ENCODE results near the gene MOBP. TPM values are rescaled to one million over a fixed set of nuclear protein-coding genes. Genes with fewer than 3 reads are reported as not detected.

The MOBP gene
- total RNA-seq, 1 donor from 2014 or later, result 0.41 TPM

GRCh38 chr3:39491014-39491413 is 23.5 kb downstream of the MOBP start:
- DNase-seq (ENCODE audit: low spot score in 2 of 2) (no peak), FAIRE-seq (no peak)

DNA sequence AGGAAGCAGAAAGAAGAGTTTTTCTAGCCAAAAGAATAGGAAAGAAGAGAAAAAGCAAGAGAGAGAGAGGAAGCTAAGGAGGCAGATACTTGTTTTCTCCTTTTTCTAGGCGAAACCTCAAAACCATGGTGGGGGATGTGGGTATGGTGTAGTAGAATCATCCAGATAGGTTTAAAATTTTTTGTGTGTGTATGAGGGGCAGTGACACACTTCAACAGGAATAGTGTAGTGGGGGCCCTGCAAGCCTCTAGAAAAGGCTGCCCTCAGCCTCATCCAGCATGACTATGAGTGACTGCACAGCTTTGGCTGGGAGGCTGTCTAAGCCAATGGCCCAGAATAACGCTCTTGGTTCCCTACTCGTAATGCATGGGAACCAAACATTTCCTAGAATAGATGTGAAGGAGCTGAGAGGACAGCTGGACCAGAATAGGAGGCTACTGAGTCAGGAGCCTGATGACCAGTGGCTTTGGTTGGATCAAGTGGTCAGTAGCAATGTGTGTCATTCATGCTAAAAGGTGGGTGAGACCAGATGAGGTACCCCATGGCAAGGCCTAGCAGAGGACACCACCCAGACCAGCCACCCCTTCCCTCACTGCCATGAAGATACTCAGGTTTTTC is 24.4 kb downstream of the MOBP start:
- FAIRE-seq (no peak), DNase-seq (ENCODE audit: low spot score in 2 of 2) (no peak)

GRCh38 chr3:39494781-39495180 is 27.3 kb downstream of the MOBP start:
- FAIRE-seq, result no peak
- DNase-seq (ENCODE audit: low spot score in 2 of 2), result no peak

GRCh38 chr3:39497753-39498152 is 30.3 kb downstream of the MOBP start:
- FAIRE-seq, result no peak
- no peak for DNase-seq (ENCODE audit: low spot score in 2 of 2)

- FAIRE-seq (no peak), DNase-seq (ENCODE audit: low spot score in 2 of 2) (no peak)
Measured at GRCh38 chr3:39499651-39500273, 32.3 kb downstream of the MOBP start.

DNA sequence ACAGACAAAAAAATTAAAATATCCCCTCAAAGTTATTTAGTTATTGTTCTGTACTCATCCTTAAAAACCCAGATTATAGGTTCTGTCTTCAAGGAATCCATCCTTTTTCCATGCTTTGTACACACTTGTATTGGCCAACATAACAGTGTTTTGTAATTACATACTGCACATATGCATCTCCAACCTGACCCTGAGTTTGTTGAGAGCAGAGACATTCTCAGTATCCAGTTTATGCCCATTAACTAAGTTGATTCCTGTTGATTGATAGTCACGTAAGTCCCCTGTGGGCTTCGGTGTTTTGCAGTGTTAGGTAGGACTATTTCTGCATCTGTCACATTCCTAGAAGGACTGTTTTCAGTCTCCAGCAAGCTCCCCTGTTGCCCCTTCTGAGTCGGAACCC is 33.6 kb downstream of the MOBP start:
- no peak for FAIRE-seq
- no peak for DNase-seq (ENCODE audit: low spot score in 2 of 2)

GRCh38 chr3:39501968-39502837 is 34.7 kb downstream of the MOBP start:
- FAIRE-seq (no peak), DNase-seq (ENCODE audit: low spot score in 2 of 2) (no peak)

DNA sequence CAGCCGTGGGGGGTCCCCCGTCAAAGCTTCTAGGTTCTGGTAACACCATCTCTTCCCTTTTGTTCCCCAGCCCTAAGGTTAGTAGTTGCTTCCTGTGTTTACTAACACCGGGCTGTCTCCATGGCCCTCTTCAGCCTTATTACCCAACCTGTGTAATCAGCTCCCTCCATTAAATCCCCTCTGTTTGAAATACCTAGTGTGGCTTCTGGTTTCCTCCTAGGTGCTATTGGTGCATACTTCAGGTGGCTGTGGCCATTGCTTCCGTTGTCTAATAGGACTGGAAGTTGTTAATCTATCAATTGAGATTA is 35.3 kb downstream of the MOBP start:
- FAIRE-seq, result no peak
- no peak for DNase-seq (ENCODE audit: low spot score in 2 of 2)

GRCh38 chr3:39505866-39506742 is 38.6 kb downstream of the MOBP start:
- no peak for FAIRE-seq

DNA sequence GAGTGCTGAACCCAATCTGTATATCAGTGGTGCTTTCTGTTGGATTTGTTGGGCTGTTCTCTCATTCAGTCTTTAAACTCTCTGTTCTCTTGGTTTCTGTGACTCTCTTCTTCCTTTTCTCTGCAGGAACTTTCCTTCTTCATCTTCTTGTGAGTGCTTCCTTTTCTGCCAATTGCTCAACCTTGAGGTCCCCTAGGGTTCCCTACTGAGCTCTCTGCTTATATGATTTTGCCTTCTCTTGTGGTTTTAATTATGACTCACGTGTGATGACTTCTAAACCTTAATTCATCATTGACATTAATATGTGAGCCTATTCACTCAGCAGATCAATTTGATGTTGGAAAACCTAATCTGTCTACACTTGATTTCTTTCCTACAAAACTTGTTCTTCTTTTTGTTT is 39.4 kb downstream of the MOBP start:
- no peak for DNase-seq (ENCODE audit: low spot score in 2 of 2)
- no peak for FAIRE-seq

More at GRCh38 chr3:39505866-39506742, 38.6 kb downstream of the MOBP start:
- DNase-seq (ENCODE audit: low spot score in 2 of 2), result no peak

GRCh38 chr3:39513791-39514369 is 46.4 kb downstream of the MOBP start:
- FAIRE-seq (no peak), DNase-seq (ENCODE audit: low spot score in 2 of 2) (no peak)

GRCh38 chr3:39515681-39516441 is 48.4 kb downstream of the MOBP start:
- no peak for DNase-seq (ENCODE audit: low spot score in 2 of 2)
- no peak for FAIRE-seq

DNA sequence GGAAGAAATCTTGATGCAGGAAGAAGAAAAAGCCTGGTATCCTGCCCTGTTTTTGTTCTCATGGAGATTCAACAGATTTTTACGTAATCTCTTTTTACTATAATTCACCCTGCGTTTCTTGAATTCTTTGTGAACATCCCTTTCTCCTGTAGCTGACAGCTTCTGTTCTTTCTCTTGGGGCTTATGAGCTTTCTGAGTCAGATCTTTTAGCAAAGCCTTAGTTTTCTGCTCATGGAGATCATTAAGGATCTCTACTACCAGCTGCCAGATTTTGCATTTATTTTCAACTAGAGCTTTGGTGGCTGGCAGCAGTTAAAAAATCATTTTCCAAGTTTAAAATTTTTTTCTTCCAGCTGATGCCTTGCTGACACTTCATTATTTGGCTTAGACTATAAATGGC is 51.6 kb downstream of the MOBP start:
- FAIRE-seq (no peak), DNase-seq (ENCODE audit: low spot score in 2 of 2) (no peak)

DNA sequence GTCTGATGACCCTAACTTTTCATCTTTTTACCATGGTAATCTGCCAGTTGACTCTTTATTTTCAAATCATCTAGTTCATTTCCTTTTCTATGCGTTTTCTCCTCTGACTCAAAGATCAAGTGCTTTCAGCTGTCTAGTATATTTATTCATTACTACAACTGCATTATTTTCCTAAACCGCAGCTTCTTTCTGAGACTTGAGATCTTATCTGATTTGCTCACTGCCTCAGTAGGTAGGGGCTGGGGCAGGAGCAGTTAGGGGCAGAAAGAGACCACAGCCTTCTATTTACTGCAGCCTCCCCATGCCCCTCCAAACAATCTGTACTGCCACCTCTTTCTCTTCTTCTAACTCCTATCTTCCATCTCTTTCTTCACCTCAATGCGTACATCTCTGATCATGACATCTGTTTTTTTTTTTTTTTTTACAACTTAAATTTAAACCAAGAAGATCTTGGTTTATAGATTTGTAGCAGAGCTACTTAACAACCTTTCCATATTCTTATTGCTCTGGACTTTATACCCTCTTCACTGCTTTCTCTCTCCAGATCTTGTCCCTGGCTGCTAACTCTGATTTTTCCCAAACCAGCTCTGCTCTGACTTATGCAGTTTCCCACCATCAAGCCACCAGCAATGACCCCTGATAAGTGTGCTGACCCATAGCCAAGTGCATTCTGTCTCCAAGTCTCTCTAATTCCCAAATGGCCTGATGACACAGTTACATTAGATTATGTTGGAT is 52.2 kb downstream of the MOBP start:
- FAIRE-seq (no peak), DNase-seq (ENCODE audit: low spot score in 2 of 2) (no peak)

DNA sequence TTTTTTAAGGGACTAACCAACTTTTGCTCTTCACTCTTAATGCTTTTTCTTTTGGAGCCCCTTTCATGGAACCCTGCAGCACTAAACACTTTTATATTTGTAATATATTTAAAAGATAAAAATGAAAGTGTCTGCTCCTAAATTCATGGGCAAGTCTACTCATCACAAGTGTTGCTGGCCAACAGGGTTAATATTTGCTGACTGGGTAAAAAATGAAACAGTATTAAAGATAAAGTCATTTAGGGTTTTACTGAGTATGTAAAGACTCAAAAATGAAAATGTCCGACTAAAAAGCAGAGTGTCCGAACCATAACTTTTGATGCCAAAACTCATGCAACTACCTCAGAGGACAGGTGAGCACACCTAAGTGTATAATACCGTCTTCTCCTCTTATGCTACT is 54.0 kb downstream of the MOBP start:
- DNase-seq (ENCODE audit: low spot score in 2 of 2), result no peak
- no peak for FAIRE-seq

- no peak for FAIRE-seq
- DNase-seq (ENCODE audit: low spot score in 2 of 2), result no peak
Measured at GRCh38 chr3:39524107-39524506, 56.6 kb downstream of the MOBP start.

DNA sequence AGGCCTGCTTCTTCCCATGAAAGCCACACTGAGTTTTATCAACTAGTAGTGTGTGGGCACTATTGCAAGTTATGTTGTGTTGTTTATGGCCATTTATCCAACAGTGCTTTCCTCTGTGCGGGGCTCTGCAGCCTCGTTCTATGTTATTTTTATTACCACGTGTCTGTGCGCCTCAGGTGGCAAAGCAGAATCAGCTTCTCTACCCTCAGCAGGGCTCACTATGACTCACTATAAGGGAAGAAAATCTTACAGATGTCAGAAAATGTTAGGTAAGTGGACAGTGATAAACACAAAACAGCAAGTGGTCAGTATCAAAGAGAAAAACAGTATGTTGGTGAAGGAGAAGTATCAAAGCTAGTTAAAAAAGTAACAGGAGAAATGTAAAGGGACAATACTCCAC is 61.4 kb downstream of the MOBP start:
- DNase-seq (ENCODE audit: low spot score in 2 of 2), result no peak
- FAIRE-seq, result no peak

DNA sequence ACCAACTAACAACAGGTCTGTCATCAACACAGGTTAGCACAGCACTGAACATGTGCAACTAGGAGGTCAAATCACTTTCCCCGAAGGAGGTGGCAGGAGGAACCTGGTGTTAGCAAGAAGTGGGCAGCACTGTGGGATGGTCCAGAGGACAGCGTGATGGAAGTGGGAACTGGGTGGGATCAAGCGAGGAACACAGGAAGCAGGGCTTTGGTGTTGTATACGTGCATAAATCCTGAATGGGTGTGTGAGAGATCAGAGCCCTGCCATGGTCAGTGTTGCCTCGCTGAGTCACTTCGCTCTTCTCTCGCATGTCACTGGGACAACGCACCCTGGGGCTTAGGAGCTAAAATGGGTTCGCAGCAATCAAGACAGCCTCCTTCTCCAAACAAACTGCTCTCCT is 62.1 kb downstream of the MOBP start:
- DNase-seq (ENCODE audit: low spot score in 2 of 2) (no peak), FAIRE-seq (no peak)

DNA sequence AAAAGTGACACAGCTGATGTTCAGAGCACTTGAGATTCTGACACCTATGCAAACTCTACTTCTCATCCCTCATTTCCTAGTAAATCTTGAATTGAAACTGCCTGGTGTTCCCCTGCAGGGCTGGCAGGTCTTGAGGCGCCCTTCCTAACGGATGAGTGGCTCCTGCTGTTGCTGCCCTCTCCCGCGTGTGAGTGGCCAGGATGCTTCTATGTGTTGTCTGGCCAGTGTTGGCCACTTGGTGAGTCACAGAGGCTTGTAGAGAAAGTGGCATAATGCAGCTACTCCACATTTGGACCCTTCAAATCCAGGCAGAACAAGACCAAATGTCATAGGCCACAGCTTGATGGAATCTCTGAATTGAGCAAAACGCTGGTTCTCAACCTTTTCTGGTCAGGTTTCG is 63.6 kb downstream of the MOBP start:
- FAIRE-seq (no peak), DNase-seq (ENCODE audit: low spot score in 2 of 2) (no peak)
